HCT116 (cell line): ENCODE results near the gene NPNT. TPM values are rescaled to one million over a fixed set of nuclear protein-coding genes. Genes with fewer than 3 reads are reported as not detected.

ENCODE experiments used
- ATAC-seq: fragments of 200-7000 bp; cut with Tn5 transposase; 2 replicates; pipeline ENCODE4 v1.9.1; 2020; ENCODE audit warnings: mild to moderate bottlenecking, moderate library complexity
- BruUV-seq: library from RNA; stranded (reverse); fragments of 400-500 nt; replicated peaks from 2 replicates; lab custom pipeline; 2021; lab: Mats Ljungman, UMichigan
- CTCF ChIA-PET: fragments of 300-600 bp; sonication (Branson Sonifier 250); formaldehyde crosslinking; loops from one replicate; lab custom pipeline; 2021; ENCODE audit warnings: antibody characterized with exemption; lab: Charles Lee
- POLR2A ChIA-PET: fragments of 300-600, 350-600 bp; sonication (Branson Sonifier 250); formaldehyde crosslinking; loops from one replicate; lab custom pipeline; 2021; ENCODE audit warnings: antibody characterized with exemption; lab: Charles Lee
- RAD21 ChIA-PET, 2 experiments: fragments of 300-600 bp; sonication (Branson Sonifier 250); formaldehyde crosslinking; loops; one replicate each; lab custom pipeline; 2023; ENCODE audit warnings: low total read pairs in 2 of 2; ENCODE audit not compliant: uncharacterized antibody in 2 of 2, unreplicated experiment in 2 of 2, low non-redundant PET in 1 of 2; lab: Charles Lee
- DNase-seq: peaks from one replicate; pipeline ENCODE4 v3.0.0-alpha.2; 2010; ENCODE audit warnings: low read depth, low spot score
- H2AFZ ChIP-seq: fragments of 200-600 bp; shearing (Covaris generic), sonication (generic); 2 replicates; pipeline ENCODE4 v1.6.1; 2017; ENCODE audit warnings: low read depth, mixed run types, mixed read lengths, antibody characterized with exemption, low read length; ENCODE audit not compliant: poor library complexity, severe bottlenecking
- H3K27ac ChIP-seq: 2 replicates; pipeline ENCODE4 v1.5.1; 2012; ENCODE audit warnings: low read depth, low read length
- H3K27me3 ChIP-seq: fragments of 200-600 bp; sonication (generic); 2 replicates; pipeline ENCODE4 v1.6.1; 2016; ENCODE audit warnings: mixed run types, low read length, mixed read lengths; ENCODE audit not compliant: insufficient read depth
- H3K36me3 ChIP-seq, 2 experiments: fragments of 200-500 bp in 1 of 2; fragments of 200-600 bp in 1 of 2; sonication (Bioruptor generic) in 1 of 2; sonication (generic) in 1 of 2; 2 replicates each; pipeline versions ENCODE4 v1.5.1 to v1.6.1; 2014 to 2016; ENCODE audit warnings: low read length in 2 of 2, inconsistent platforms in 1 of 2, mixed read lengths in 1 of 2, mixed run types in 1 of 2; ENCODE audit not compliant: insufficient read depth in 2 of 2, control insufficient read depth in 1 of 2
- H3K4me1 ChIP-seq, 2 experiments: fragments of 200-600 bp in 1 of 2; sonication (generic) in 1 of 2; 2 replicates each; pipeline versions ENCODE4 v1.5.1 to v1.6.1; 2012 to 2017; ENCODE audit warnings: low read length in 2 of 2, inconsistent platforms in 1 of 2, mild to moderate bottlenecking in 1 of 2, mixed read lengths in 1 of 2, mixed run types in 1 of 2, moderate library complexity in 1 of 2; ENCODE audit not compliant: insufficient read depth in 2 of 2, control insufficient read depth in 1 of 2
- H3K4me2 ChIP-seq: fragments of 200-600 bp; sonication (generic); 2 replicates; pipeline ENCODE4 v1.6.1; 2017; ENCODE audit warnings: mixed run types, low read length, mixed read lengths
- H3K4me3 ChIP-seq, 2 experiments: fragments of 200-600 bp in 1 of 2; sonication (generic) in 1 of 2; replicated peaks in 1 of 2; 2 replicates each; pipeline ENCODE4 v1.5.1; 2011 to 2016; ENCODE audit warnings: low read length in 2 of 2, control low read depth in 1 of 2, low read depth in 1 of 2, mild to moderate bottlenecking in 1 of 2, mixed read lengths in 1 of 2, mixed run types in 1 of 2
- H3K79me2 ChIP-seq: fragments of 200-600 bp; sonication (generic); 2 replicates; pipeline ENCODE4 v1.6.1; 2017; ENCODE audit warnings: mild to moderate bottlenecking, mixed run types, low read length, moderate library complexity, mixed read lengths; ENCODE audit not compliant: insufficient read depth
- H3K9ac ChIP-seq: fragments of 200-600 bp; sonication (generic); 2 replicates; pipeline ENCODE4 v1.6.1; 2016; ENCODE audit warnings: low read length, mixed read lengths
- H3K9me2 ChIP-seq: fragments of 200-600 bp; sonication (generic), shearing (Covaris generic); 2 replicates; pipeline ENCODE4 v1.6.1; 2017; ENCODE audit warnings: mixed run types, mild to moderate bottlenecking, moderate library complexity; ENCODE audit not compliant: insufficient read depth
- H3K9me3 ChIP-seq, 2 experiments: fragments of 200-500 bp in 1 of 2; fragments of 200-600 bp in 1 of 2; sonication (Bioruptor generic) in 1 of 2; sonication (generic) in 1 of 2; 2 replicates each; pipeline ENCODE4 v1.6.1; 2014 to 2017; ENCODE audit warnings: low read length in 2 of 2, mixed read lengths in 2 of 2, inconsistent platforms in 1 of 2, low read depth in 1 of 2, mild to moderate bottlenecking in 1 of 2, mixed run types in 1 of 2, moderate library complexity in 1 of 2; ENCODE audit not compliant: control insufficient read depth in 1 of 2, insufficient read depth in 1 of 2
- H4K20me1 ChIP-seq: fragments of 200-600 bp; sonication (generic), shearing (Covaris generic); 2 replicates; pipeline ENCODE4 v1.6.1; 2017; ENCODE audit warnings: mixed run types, mild to moderate bottlenecking, moderate library complexity; ENCODE audit not compliant: insufficient read depth
- EZH2phosphoT487 ChIP-seq: fragments of 200-600 bp; IDR thresholded peaks from 2 replicates; pipeline ENCODE4 v1.6.1; 2018; ENCODE audit warnings: antibody characterized with exemption, borderline replicate concordance
- ZFX ChIP-seq: fragments of 450-650 bp; IDR thresholded peaks from 2 replicates; pipeline ENCODE4 v1.6.1; 2017
- intact Hi-C: fragments of 100-400 bp; cut with micrococcal nuclease; formaldehyde crosslinking; loops from 2 replicates; pipeline ENCODE4 v1.10.0; 2022
- total RNA-seq: library from RNA; stranded (reverse); gene quantifications from one replicate; pipeline ENCODE4 v1.2.1, GENCODE V29; 2021; ENCODE audit not compliant: unreplicated experiment

The NPNT gene
- total RNA-seq, 1 experiment from 2014 or later, result 15.8 TPM

DNA sequence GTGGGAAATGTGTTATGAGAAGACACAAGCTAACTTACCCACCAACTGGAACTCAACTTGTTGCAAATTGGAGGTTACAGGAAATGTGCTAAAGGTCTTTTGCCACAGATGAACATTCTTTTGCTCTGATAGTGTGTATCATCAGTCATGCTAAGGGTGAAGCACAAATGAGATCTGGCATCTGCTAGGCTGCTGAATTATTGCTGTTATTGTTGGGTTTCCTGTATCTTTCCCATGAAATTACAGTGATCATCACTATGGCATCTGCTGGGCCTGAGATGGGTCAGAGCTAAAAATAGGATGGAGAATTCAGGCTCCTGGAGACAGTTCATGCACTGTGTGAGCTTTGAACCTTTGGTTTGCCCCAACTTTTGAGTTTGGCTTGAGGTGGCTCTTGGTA, 124.5 kb downstream of the NPNT start:
- Histone ChIP-seq H4K20me1 (no peaks in the 10 kb centered on the region), H3K4me3 (no peak overlapping the region), H3K9ac (no peak overlapping the region), H3K27me3 (no peaks in the 10 kb centered on the region), H3K4me2 (no peak overlapping the region), H3K9me3 (no peaks in the 10 kb centered on the region), H2AFZ (no peak overlapping the region), H3K36me3 (no peaks in the 10 kb centered on the region), H3K79me2 (no peaks in the 10 kb centered on the region)
- no TSS peak for BruUV-seq
- intact Hi-C loops, result no loop called here
- POLR2A ChIA-PET, result no interaction called here
- RAD21 ChIA-PET, result no interaction called here
- CTCF ChIA-PET, result no interaction called here
- DNase-seq, result no peak
- ATAC-seq, result no peak
- no peak for TF ChIP-seq ZFX
- no peak for TF ChIP-seq EZH2phosphoT487
- TF ChIP-seq, all 23 proteins: peak for 0
- no peaks in the 10 kb centered on the region for H3K9me2 ChIP-seq
- no peak overlapping the region for H3K27ac ChIP-seq
- no peaks in the 10 kb centered on the region for H3K4me1 ChIP-seq

Other genes starting within 250 kb of the NPNT start
- 18.5 TPM for gene INTS12, start 186.8 kb upstream of the NPNT start, total RNA-seq
- 22.5 TPM for gene GSTCD, start 186.7 kb upstream of the NPNT start, total RNA-seq